ENCODE measurements around the gene SDK1.

SDK1 gene

GRCh38 chr7:4191525-4191924, 890.5 kb downstream of the SDK1 start:
- no peak for DNase-seq

DNA sequence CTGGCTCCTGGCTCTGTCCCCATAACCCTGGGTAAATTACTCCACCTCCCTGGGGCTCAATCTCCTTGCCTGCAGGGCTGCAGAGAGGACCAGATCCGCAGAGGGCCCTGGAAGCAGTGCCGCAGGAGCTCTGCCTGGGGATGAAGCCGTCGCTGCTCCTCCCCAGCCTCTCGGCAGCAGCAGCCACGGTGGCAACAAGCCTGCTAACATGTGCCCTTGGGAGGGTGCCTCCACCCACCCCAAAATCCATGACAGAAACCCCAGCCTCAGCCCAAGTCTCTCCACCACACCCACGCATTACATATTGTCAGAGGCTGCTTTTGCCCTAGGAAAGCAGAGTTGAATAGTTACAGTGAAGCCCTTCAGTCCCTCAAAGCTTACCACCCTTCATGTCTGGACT, 894.6 kb downstream of the SDK1 start:
- DNase-seq: no peak

GRCh38 chr7:4196121-4196819, 895.2 kb downstream of the SDK1 start:
- no peak for DNase-seq

- DNase-seq: no peak
These were observed 897.2 kb downstream of the SDK1 start for GRCh38 chr7:4198301-4198700.

DNA sequence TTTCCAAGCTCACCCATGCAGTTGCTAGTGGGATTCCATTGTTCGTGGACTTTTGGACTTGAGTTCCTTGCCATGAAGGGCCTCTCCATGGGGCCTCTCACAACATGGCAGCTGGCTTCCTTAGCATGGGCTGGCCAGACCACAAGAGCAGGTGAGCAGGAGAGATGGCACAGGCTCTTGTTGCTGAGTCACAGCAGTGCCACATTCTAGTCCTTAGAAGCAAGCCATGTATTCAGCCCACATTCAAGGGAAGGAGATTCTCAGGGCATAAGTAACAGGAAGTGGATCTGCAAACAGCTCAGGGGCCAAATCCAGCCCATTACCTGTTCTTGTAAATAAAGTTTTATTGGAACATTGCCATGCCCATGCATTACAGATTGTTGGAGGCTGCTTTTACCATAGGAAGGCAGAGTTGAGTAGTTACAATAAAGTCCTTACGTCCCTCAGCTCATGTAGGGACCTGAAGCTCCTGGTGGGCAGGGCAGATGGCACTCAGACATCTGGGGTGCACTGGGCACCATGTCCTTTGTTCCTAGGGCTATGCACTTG, 899.6 kb downstream of the SDK1 start:
- no peak for DNase-seq

DNA sequence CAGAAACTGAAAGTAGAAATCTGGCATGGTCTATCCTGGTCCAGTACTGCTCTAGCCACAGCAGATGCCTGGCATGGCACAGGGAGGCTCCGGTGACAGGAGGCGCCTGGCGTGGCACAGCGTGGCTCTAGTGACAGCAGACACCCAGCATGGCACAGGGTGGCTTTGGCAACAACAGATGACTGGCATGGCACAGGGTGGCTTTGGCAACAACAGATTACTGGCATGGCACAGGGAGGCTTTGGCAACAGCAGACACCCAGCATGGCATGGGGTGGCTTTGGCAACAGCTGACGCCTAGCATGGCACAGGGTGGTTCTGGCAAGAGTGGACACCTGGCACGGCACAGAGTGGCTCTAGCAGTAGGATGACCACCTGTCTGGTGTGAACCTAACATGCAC, 900.5 kb downstream of the SDK1 start:
- no peak for DNase-seq

DNA sequence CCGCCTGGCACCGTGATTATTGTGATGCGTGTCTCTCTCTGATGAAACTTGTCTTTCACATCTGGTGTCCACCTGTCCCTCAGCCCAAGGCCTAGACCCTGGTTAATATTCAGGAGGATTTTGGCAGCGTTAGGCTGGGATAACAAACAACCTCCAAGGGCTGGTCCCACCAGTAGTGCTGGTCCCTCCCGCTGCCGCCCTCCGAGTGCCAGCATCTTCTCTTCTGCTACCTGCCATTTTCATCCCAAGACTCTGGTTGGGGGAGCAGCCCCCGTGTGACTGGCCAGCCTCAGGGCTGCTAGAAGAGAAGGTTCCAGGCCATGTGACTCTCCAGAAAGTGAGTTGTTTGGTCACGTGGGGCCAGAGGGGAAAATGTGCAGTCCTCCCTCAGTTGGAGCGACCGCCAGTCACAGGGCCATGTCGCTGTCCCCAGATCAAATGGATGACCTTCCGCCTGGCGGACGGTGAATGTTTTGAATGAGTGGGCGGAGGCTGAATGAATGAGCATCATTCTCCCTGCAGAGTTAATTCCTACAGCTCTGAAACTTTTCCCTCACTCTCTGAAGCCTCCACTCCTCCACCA, 901.2 kb downstream of the SDK1 start:
- DNase-seq: no peak

DNA sequence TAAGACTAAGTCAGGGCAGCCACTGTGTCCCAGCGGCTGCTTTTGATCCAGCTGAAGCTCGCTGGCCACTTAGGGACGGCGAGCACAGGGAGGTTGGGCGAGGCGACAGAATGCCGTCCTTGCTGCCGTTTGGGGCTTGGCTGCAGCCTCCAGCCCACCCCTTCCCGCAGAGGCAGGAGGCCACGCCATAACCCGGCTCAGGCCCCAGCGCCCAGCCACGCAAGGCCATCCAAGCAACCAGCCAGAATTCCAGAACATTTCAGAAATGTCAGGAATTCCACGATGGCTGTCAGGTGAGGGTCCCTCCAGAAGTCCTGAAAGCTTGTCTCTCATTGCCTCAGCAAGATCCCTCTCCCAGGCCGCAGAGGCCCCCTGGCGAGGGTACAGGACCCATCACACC, 901.9 kb downstream of the SDK1 start:
- DNase-seq: no peak

DNA sequence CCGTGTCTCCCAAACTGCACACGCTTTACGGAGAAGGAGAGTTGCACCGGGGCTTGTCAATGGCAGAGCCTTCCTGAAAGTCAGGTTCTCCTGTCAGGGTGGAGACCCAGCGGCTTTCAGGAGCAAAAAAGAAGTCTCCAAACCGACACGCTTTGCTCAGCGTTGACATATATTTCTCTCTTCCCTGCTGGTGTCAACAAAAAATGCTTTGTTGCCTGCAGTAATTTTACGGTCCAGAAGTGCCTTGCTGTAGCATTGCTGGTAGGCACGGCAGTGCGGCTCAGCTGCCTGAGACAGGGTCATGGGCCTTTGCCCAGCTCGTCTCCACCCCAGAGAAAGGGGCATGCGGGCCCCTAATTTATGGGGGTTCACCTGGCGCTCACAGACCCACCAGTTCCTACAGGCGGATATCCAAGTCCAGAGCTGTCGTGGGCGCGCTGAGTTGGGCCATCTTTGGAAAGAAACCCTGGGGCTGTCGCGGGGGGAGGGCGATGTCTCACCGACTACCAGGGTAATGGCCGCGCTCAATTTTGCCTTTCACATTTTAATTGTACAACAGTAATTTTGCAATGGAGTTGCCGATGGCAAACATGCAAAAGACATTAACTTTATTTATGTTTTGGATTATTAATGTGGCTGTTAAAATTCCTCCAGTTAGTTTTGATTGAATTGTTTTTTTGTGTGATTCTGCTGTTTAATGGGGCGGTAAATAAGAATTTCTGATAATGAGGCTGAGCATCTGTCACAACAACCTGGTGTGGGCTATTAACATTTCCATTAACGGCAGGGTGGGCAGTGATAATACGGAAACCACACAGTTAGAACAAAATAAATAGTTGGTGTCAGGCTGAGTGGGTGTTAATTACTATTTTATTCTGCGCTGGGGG, 902.8 kb downstream of the SDK1 start:
- no peak for DNase-seq

- DNase-seq: no peak
These were observed 903.6 kb downstream of the SDK1 start for GRCh38 chr7:4204513-4205165.

DNA sequence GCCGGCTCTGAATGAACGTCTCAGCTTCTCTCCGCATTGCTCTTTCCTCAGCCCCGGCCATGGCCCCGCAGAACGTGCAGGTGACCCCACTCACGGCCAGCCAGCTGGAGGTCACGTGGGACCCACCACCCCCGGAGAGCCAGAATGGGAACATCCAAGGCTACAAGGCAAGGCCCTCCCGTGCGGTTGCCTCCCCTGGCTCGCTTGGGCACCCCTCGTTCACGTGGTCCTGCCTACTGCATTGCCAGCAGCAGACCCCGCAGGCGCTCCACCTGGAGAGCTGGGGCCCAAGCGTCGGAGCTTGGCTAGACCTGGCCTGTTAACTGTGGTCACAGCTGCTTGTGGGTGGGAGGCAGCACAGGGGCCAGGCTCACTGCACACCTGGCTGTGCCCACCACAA, 904.8 kb downstream of the SDK1 start:
- DNase-seq: no peak

DNA sequence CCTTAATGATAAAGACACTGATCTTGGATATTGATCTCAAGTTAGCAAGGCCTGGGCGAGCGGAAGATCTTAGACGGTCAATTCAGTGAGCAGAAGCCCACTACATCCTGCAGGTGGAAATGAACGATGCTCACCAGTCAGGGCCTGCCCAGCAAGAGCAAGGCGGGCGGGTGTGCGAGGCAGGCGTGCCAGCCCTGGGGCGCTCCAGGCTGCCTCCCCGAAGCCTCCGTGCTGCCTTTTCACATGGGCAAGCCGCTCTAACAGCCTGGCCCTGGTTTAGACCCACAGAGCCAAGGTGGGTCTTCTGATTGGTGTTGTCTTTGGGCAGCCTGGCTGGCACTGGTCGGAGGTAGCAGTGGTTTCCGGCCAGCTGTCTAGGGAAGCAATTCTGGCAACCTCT, 906.0 kb downstream of the SDK1 start:
- no peak for DNase-seq

DNA sequence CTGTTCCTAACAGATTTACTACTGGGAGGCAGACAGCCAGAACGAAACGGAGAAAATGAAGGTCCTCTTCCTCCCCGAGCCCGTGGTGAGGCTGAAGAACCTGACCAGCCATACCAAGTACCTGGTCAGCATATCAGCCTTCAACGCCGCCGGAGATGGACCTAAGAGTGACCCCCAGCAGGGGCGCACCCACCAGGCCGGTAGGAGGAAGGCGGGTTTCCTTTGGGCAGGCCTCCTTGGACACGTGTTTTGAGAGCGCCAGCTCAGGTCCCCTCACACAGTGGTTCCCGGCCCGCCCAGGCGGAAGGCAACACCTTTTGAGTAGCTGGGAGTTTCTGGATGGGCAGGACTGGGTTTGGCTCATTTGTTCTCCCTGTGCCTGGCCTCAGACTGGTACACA, 907.0 kb downstream of the SDK1 start:
- DNase-seq: no peak

- DNase-seq: no peak
These were observed 907.5 kb downstream of the SDK1 start for GRCh38 chr7:4208586-4208985.

- DNase-seq: no peak
These were observed 908.1 kb downstream of the SDK1 start for GRCh38 chr7:4209126-4209525.

DNA sequence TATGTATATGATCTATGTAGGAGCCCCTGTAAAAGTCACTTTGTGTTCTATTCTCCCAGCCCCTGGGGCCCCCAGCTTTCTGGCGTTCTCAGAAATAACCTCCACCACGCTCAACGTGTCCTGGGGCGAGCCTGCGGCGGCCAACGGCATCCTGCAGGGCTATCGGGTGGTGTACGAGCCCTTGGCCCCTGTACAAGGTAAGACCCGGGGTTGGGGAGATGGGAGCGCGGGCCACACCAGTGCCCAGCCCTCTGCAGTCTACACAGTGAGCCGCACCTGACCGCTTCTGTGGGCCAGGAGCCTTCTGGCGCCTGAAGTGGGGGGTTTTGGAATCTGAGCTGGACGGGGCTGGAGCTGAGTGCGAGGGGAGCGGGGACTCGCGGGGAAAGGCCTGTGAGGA, 908.9 kb downstream of the SDK1 start:
- no peak for DNase-seq

GRCh38 chr7:4210821-4211220, 909.8 kb downstream of the SDK1 start:
- no peak for DNase-seq

DNA sequence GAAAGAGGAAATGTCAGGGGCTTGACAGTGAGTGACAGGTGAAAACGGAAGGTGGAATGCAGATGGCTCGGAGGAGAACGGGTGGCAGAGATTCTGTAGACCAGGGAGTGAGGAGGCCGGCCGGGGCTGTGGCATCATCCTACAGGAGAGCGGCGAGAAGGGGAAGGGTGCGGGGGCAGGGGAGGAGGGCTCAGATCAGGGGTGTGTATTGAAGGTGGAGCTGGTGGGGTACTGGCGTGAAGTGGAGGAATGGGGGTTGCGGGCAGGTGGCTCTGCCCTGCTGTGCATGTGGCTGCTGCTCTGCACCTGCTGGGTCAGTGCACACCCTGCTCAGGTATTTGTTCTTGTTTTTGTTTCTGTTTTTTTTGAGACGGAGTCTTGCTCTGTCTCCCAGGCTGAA, 910.2 kb downstream of the SDK1 start:
- DNase-seq: no peak

- DNase-seq: no peak
These were observed 911.3 kb downstream of the SDK1 start for GRCh38 chr7:4212376-4212775.

- no peak for DNase-seq
These were observed 913.5 kb downstream of the SDK1 start for GRCh38 chr7:4214291-4215155.

DNA sequence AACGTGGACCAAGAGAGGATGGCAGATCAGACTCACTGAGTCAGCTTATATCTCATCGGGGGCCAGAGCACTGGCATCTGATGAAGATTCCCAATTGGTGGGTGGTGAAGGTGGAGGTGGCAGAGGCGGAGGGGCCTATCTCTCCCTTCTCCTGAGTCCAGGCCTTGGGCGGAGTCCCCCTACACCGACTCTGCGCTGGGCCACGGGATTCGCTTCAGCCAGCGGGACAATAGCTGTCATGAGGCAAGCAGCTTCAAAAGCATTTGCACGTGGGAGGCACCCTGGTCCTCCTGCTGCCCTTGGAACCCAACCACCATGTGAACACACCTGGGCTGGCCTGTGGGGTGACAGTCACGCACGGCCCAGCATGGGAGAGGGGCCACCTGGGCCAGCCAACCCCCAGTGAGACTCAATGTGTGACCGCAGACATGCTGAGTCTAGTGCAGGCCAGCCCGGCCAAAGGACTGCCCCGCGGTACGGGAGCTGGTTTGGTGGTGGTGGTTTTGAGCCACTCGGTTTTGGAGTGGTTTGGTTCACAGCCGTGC, 914.2 kb downstream of the SDK1 start:
- no peak for DNase-seq

DNA sequence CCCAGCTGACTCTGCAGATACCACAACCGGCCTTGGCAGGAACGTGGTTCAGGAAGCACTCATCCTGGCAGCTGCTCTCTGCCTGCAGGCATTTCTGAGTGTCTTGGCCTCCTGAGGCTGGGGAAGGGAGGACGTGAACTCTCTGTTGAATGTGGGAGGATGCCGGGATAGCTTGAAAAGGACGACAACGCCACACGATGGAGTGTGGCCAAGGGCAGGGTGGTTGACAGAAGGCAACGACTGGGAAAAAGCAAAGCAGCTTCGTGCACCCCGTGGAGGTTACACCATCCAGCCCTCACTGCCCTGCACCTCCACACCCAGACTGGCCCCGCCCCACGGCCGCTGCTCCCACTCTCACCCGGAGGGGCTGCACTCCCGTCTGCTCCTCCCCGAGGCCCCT, 915.0 kb downstream of the SDK1 start:
- DNase-seq: no peak

Data from DMS153 (cell line).